ENCODE measurements around the gene CFAP61.

CFAP61 gene

DNA sequence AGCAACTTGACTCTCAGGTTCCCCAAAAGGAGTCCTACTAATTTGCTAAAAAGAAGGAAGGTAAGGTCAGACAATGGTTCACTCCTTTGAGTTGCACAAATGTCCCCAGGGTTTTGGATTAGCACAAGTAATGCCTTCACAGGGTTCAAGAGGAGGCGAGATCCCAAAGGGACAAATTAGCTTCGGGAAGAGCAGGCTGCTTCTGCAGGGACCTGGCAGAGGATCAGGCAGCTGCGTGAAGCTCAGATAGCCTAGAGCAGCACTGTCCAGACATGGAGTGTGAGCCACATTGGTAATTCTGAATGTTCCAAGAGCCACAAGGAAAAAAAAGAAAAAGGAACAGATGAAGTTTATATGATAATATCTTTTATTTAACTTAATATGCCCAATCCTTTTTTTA lies 115.4 kb downstream of the CFAP61 start:
- H3K36me3 ChIP-seq (ENCODE audit: low read length): no peaks in the 10 kb centered on the region
- H3K27me3 ChIP-seq (ENCODE audit: low read length): no peaks in the 10 kb centered on the region
- H3K9me2 ChIP-seq (replicated peaks; ENCODE audit: insufficient read depth, low read length): no peaks in the 10 kb centered on the region
- no peaks in the 10 kb centered on the region for H3F3A ChIP-seq (ENCODE audit: insufficient read depth)
- no peaks in the 10 kb centered on the region for H3K9me3 ChIP-seq (ENCODE audit: insufficient read depth, low read length)
- no peak overlapping the region for H3K4me2 ChIP-seq (ENCODE audit: low read depth, low read length, poor library complexity, severe bottlenecking)
- H3K9ac ChIP-seq (ENCODE audit: low read length): no peak overlapping the region
- H3K4me3 ChIP-seq (ENCODE audit: insufficient read depth, low read length, poor library complexity, severe bottlenecking): no peak overlapping the region
- no peak overlapping the region for H2AFZ ChIP-seq (ENCODE audit: low read depth, low read length, severe bottlenecking)
- TF ChIP-seq EZH2phosphoT487 (conservative IDR thresholded peaks at IDR 0.05; ENCODE audit: low read length): no peak
- TF ChIP-seq, protein P1, sequence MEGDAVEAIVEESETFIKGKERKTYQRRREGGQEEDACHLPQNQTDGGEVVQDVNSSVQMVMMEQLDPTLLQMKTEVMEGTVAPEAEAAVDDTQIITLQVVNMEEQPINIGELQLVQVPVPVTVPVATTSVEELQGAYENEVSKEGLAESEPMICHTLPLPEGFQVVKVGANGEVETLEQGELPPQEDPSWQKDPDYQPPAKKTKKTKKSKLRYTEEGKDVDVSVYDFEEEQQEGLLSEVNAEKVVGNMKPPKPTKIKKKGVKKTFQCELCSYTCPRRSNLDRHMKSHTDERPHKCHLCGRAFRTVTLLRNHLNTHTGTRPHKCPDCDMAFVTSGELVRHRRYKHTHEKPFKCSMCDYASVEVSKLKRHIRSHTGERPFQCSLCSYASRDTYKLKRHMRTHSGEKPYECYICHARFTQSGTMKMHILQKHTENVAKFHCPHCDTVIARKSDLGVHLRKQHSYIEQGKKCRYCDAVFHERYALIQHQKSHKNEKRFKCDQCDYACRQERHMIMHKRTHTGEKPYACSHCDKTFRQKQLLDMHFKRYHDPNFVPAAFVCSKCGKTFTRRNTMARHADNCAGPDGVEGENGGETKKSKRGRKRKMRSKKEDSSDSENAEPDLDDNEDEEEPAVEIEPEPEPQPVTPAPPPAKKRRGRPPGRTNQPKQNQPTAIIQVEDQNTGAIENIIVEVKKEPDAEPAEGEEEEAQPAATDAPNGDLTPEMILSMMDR (IDR thresholded peaks at IDR 0.05; ENCODE audit: insufficient read depth, low read length, poor library complexity, severe bottlenecking): no peak
- H4K20me1 ChIP-seq (ENCODE audit: low read depth, low read length): no peaks in the 10 kb centered on the region
- no peak overlapping the region for H3K27ac ChIP-seq (ENCODE audit: low read depth, low read length)
- H3K79me2 ChIP-seq (ENCODE audit: insufficient read depth, low read length): no peaks in the 10 kb centered on the region

DNA sequence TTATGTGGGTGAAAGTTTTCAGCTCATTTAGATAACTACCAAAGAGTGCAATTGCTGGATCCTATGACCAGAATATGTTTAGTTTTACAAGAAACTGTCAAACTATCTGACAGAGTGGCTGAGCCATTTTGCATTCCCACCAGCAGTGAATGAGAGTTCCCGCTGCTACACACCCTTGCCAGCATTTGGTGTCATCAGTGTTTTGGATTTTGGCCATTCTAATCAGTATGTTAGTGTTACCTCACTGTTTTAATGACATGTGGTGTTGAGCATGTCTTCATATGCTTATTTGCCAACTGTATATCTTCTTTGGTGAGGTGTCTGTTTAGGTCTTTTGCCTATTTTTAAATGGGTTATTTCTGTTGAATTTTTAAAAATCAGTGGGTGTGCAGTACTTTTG lies 120.9 kb downstream of the CFAP61 start:
- no peaks in the 10 kb centered on the region for H4K20me1 ChIP-seq (ENCODE audit: low read depth, low read length)
- H3K27ac ChIP-seq (ENCODE audit: low read depth, low read length): no peak overlapping the region
- H2AFZ ChIP-seq (ENCODE audit: low read depth, low read length, severe bottlenecking): no peak overlapping the region
- no peaks in the 10 kb centered on the region for H3K79me2 ChIP-seq (ENCODE audit: insufficient read depth, low read length)
- H3K9ac ChIP-seq (ENCODE audit: low read length): no peak overlapping the region
- TF ChIP-seq, protein P1 (IDR thresholded peaks at IDR 0.05; ENCODE audit: insufficient read depth, low read length, poor library complexity, severe bottlenecking): no peak
- TF ChIP-seq EZH2phosphoT487 (conservative IDR thresholded peaks at IDR 0.05; ENCODE audit: low read length): no peak
- no peaks in the 10 kb centered on the region for H3K36me3 ChIP-seq (ENCODE audit: low read length)
- H3K4me2 ChIP-seq (ENCODE audit: low read depth, low read length, poor library complexity, severe bottlenecking): no peak overlapping the region
- H3K27me3 ChIP-seq (ENCODE audit: low read length): no peaks in the 10 kb centered on the region
- H3K9me2 ChIP-seq (replicated peaks; ENCODE audit: insufficient read depth, low read length): no peaks in the 10 kb centered on the region
- no peaks in the 10 kb centered on the region for H3K9me3 ChIP-seq (ENCODE audit: insufficient read depth, low read length)
- H3F3A ChIP-seq (ENCODE audit: insufficient read depth): no peaks in the 10 kb centered on the region
- H3K4me3 ChIP-seq (ENCODE audit: insufficient read depth, low read length, poor library complexity, severe bottlenecking): no peak overlapping the region

DNA sequence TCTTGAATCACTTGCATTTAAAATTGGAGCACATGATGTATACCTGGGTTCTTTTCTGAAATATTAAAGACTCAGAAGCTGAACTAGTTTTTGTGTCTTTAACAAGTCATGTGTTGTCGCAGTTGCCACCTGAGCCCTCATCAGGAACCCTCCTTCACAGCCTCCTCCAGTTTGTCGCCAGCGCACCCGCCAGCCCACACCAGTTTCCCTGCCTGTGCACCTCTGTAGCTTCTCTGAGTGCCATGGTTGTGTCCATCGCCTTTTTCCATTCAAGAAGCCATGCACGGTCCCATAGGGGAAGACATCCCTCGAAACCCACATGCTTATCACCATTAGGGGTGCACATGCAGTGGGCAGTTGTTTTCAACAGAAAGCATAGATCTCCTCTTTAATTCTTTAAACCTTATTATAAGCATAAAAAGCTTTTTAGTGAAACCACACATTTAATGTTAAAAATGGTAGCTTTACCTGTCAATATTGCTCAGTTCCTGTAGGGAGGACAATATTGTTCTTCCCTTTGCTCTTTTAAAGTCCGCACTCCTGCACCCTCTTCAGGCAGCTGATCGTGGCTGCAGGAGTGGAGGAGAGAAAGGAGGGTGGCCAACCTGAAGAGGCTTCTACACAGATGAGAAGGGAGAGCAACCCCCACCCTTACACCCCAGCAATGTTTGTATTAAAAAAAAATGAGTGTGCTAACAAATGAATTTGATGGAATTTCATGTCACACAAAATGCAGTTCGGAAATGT lies 121.9 kb downstream of the CFAP61 start:
- Histone ChIP-seq H3F3A (ENCODE audit: insufficient read depth) (no peaks in the 10 kb centered on the region), H3K27me3 (ENCODE audit: low read length) (no peaks in the 10 kb centered on the region), H2AFZ (ENCODE audit: low read depth, low read length, severe bottlenecking) (no peak overlapping the region), H3K4me2 (ENCODE audit: low read depth, low read length, poor library complexity, severe bottlenecking) (no peak overlapping the region), H3K4me3 (ENCODE audit: insufficient read depth, low read length, poor library complexity, severe bottlenecking) (no peak overlapping the region), H3K9me2 (replicated peaks; ENCODE audit: insufficient read depth, low read length) (no peaks in the 10 kb centered on the region), H3K9me3 (ENCODE audit: insufficient read depth, low read length) (no peaks in the 10 kb centered on the region), H3K79me2 (ENCODE audit: insufficient read depth, low read length) (no peaks in the 10 kb centered on the region), H3K9ac (ENCODE audit: low read length) (no peak overlapping the region), H3K27ac (ENCODE audit: low read depth, low read length) (no peak overlapping the region), H3K36me3 (ENCODE audit: low read length) (no peaks in the 10 kb centered on the region), H4K20me1 (ENCODE audit: low read depth, low read length) (no peaks in the 10 kb centered on the region)
- TF ChIP-seq EZH2phosphoT487 (conservative IDR thresholded peaks at IDR 0.05; ENCODE audit: low read length): no peak

DNA sequence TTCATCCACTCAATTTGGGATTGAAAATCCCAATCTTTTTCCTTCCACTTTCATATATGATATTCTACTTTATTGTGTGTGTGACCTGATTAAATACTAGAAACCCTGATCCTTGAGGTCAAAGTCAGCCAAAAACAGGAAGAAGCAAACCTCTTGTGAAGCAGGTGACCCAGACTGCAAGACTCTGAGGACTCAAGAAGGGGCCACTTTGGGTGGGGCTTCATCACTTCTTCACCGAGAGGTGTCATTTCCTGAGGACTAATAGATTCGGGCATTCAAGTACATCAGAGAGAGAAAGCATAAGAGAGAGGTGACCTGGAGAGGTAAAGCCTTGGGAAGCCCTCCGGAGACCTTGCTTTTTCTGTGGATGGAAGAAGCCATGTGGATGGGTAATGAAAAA lies 129.0 kb downstream of the CFAP61 start:
- no peaks in the 10 kb centered on the region for H4K20me1 ChIP-seq (ENCODE audit: low read depth, low read length)
- H3F3A ChIP-seq (ENCODE audit: insufficient read depth): no peaks in the 10 kb centered on the region
- no peaks in the 10 kb centered on the region for H3K36me3 ChIP-seq (ENCODE audit: low read length)
- no peaks in the 10 kb centered on the region for H3K27me3 ChIP-seq (ENCODE audit: low read length)
- no peaks in the 10 kb centered on the region for H3K9me2 ChIP-seq (replicated peaks; ENCODE audit: insufficient read depth, low read length)
- H3K4me3 ChIP-seq (ENCODE audit: insufficient read depth, low read length, poor library complexity, severe bottlenecking): no peak overlapping the region
- no peak overlapping the region for H3K27ac ChIP-seq (ENCODE audit: low read depth, low read length)
- H3K9ac ChIP-seq (ENCODE audit: low read length): no peak overlapping the region
- no peaks in the 10 kb centered on the region for H3K9me3 ChIP-seq (ENCODE audit: insufficient read depth, low read length)
- TF ChIP-seq EZH2phosphoT487 (conservative IDR thresholded peaks at IDR 0.05; ENCODE audit: low read length): no peak
- TF ChIP-seq, protein P1 (IDR thresholded peaks at IDR 0.05; ENCODE audit: insufficient read depth, low read length, poor library complexity, severe bottlenecking): no peak
- H2AFZ ChIP-seq (ENCODE audit: low read depth, low read length, severe bottlenecking): no peak overlapping the region
- no peak overlapping the region for H3K4me2 ChIP-seq (ENCODE audit: low read depth, low read length, poor library complexity, severe bottlenecking)
- no peaks in the 10 kb centered on the region for H3K79me2 ChIP-seq (ENCODE audit: insufficient read depth, low read length)
